Lower lobe of right lung (tissue), 2 donors: ENCODE measurements around the gene ATXN7. TPM values are rescaled to one million over a fixed set of nuclear protein-coding genes. Genes with fewer than 3 reads are reported as not detected.

ENCODE experiments used
- ATAC-seq, 2 donors: fragments of 200-7000 bp; cut with Tn5 transposase; one replicate each; pipeline ENCODE4 v1.9.1; 2020 to 2022; ENCODE audit warnings: mild to moderate bottlenecking in 2 of 2, moderate library complexity in 2 of 2
- DNase-seq: peaks from one replicate; pipeline ENCODE4 v3.0.0-alpha.2; 2020
- H3K27ac ChIP-seq: fragments of 200-600 bp; one replicate; pipeline ENCODE4 v1.8.0; 2022
- H3K27me3 ChIP-seq: fragments of 200-600 bp; one replicate; pipeline ENCODE4 v1.8.0; 2022; ENCODE audit warnings: low read depth
- H3K36me3 ChIP-seq: fragments of 200-600 bp; one replicate; pipeline ENCODE4 v1.8.0; 2022; ENCODE audit warnings: mild to moderate bottlenecking
- H3K4me1 ChIP-seq: fragments of 200-600 bp; one replicate; pipeline ENCODE4 v1.8.0; 2022
- H3K4me3 ChIP-seq: fragments of 200-600 bp; one replicate; pipeline ENCODE4 v1.8.0; 2022; ENCODE audit warnings: mild to moderate bottlenecking
- H3K9me3 ChIP-seq: fragments of 200-600 bp; one replicate; pipeline ENCODE4 v1.8.0; 2022
- CTCF ChIP-seq: fragments of 200-600 bp; IDR thresholded peaks from one replicate; pipeline ENCODE4 v1.8.0; 2022; ENCODE audit warnings: antibody characterized with exemption, mild to moderate bottlenecking
- intact Hi-C: fragments of 100-400 bp; cut with DNase I; formaldehyde crosslinking; loops from one replicate; pipeline ENCODE4 v1.11.0; 2022
- total RNA-seq: library from RNA; stranded (reverse); fragmentation: NEBNext Ultra II Directional; extraction: Animal tissue kit (Norgen Biotek cat#: 25700); gene quantifications from one replicate; pipeline ENCODE4 v1.2.1, GENCODE V29; 2021
- donor health status: DM: no; HTN: yes; CAD: no; lungs with severe emphysema.

Gene ATXN7
- total RNA-seq, 1 donor from 2014 or later, result 37.3 TPM

GRCh38 chr3:63966007-63966406 lies 102.3 kb downstream of the ATXN7 start:
- DNase-seq (no peak), ATAC-seq (no peak)
- H3K36me3 ChIP-seq, result no peaks in the 10 kb centered on the region
- no peak overlapping the region for H3K4me3 ChIP-seq
- no peaks in the 10 kb centered on the region for H3K9me3 ChIP-seq
- TF ChIP-seq CTCF, result no peak
- no peaks in the 10 kb centered on the region for H3K27me3 ChIP-seq
- H3K4me1 ChIP-seq, result peaks cover 84% of the 10 kb centered on the region
- intact Hi-C loops, result no loop called here
- no peak overlapping the region for H3K27ac ChIP-seq

- Histone ChIP-seq H3K4me1 (peaks cover 87% of the 10 kb centered on the region), H3K9me3 (no peaks in the 10 kb centered on the region), H3K36me3 (no peaks in the 10 kb centered on the region), H3K27me3 (no peaks in the 10 kb centered on the region), H3K27ac (peak overlapping the region; percentile 84), H3K4me3 (no peak overlapping the region)
- no peak for ATAC-seq
- no peak for DNase-seq
- intact Hi-C loops, result no loop called here
- TF ChIP-seq CTCF, result no peak
These were observed 103.2 kb downstream of the ATXN7 start for GRCh38 chr3:63966871-63967270.

GRCh38 chr3:63967675-63968611 lies 104.3 kb downstream of the ATXN7 start:
- intact Hi-C loops, result no loop called here
- Histone ChIP-seq H3K36me3 (no peaks in the 10 kb centered on the region), H3K27me3 (no peaks in the 10 kb centered on the region), H3K4me3 (peak overlapping the region; percentile 56), H3K27ac (peak overlapping the region; percentile 84), H3K9me3 (no peaks in the 10 kb centered on the region), H3K4me1 (peaks cover 98% of the 10 kb centered on the region)
- no peak for TF ChIP-seq CTCF
- peak; percentile 59 to 76 for ATAC-seq
- DNase-seq, result no peak

- H3K4me1 ChIP-seq, result peaks cover 98% of the 10 kb centered on the region
These were observed 105.1 kb downstream of the ATXN7 start for GRCh38 chr3:63968612-63969350.

More at GRCh38 chr3:63968612-63969350, 105.1 kb downstream of the ATXN7 start:
- intact Hi-C loops, result no loop called here
- peak overlapping the region; percentile 56 for H3K4me3 ChIP-seq
- H3K27ac ChIP-seq, result peak overlapping the region; percentile 84
- no peaks in the 10 kb centered on the region for H3K36me3 ChIP-seq
- no peak for DNase-seq
- no peaks in the 10 kb centered on the region for H3K27me3 ChIP-seq
- TF ChIP-seq CTCF, result no peak
- H3K9me3 ChIP-seq, result no peaks in the 10 kb centered on the region
- no peak for ATAC-seq
